NCI-H187 (cell line): Measurements from ENCODE around the gene MAP3K20.

ENCODE experiments used
- DNase-seq, 2 experiments: peaks; one replicate each; lab custom pipeline; 2025; lab: John Stamatoyannopoulos, UW

MAP3K20 gene

DNA sequence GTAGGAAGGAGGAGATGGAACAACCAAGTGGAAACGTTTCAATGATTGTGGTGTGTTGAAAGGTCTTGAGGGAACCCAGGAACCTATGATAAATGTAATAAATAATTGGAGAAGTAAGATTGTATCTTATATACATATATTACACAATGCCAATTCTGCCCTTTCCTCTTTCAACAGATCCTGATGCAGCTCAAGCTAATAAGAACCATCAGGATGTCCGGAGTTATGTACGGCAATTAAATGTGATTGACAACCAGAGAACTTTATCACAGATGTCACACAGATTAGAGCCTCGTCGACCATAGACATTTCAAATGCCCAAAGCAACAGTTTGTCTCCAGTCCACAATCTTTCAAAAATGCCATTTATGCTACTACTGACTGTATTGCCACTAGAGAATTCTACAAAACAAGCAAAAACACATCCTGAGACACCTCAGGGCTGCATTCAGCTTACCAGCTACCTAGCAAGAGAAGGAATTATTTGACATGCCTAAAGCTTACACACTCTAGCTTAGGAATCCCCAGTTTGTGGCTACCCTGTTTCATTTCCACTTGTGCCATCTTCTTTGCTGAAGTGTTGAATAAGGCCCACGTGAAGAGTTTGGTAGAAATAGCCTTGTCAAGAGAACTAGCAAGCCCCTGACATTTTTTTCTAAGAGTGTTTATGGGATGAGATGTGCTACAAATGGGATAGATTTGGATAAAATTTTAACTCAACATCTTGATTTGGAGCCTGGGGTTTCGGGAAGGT lies 24.0 kb upstream of the MAP3K20 start:
- DNase-seq, result no peak

DNA sequence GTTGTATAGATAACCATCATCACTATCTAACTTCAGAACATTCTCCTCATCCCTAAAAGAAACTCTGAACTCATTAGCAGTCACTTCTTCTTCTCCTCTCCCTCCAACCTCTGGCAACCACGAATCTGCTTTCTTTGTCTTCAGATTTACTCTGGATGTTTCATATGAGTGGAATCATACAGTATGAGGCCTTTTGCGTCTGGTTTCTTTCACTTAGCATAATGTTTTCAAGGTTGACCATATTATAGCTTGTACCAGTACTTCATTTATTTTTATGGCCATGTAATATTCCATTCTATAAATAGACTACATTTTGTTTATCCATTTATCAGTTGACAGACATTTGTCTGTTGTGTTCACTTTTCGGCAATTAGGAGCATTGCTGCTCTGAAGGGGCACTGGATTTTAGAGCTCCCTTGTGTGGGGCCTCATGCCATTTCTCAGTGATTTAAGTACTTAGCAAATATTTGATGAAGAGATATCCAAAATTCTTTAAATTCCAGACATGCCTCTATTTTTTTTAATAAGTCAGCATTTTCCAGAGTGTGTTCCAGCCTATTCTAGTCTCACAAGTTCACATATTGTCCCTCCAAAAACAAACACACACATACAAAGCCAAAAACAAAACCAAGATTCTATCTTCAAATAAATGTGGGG lies 22.5 kb upstream of the MAP3K20 start:
- DNase-seq, result no peak

DNA sequence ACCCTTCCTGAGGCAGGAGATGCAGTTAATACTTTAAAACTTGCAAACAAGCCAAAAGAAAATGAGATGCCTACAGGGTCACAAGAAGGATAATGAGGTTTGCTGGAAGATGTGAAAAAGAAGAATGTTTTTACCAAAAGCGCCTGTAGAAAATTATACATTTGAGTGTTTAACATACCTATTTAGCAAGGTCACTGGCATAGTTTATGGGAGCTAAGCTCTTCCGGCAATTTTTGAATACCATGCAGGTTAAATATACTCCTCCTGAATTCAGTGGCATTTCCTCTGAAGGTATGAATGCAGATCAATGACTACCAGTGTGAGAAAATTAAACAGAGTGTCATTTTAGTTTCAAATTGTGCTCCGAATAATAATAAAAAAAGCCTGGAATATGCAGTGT lies 21.2 kb upstream of the MAP3K20 start:
- DNase-seq, result no peak

DNA sequence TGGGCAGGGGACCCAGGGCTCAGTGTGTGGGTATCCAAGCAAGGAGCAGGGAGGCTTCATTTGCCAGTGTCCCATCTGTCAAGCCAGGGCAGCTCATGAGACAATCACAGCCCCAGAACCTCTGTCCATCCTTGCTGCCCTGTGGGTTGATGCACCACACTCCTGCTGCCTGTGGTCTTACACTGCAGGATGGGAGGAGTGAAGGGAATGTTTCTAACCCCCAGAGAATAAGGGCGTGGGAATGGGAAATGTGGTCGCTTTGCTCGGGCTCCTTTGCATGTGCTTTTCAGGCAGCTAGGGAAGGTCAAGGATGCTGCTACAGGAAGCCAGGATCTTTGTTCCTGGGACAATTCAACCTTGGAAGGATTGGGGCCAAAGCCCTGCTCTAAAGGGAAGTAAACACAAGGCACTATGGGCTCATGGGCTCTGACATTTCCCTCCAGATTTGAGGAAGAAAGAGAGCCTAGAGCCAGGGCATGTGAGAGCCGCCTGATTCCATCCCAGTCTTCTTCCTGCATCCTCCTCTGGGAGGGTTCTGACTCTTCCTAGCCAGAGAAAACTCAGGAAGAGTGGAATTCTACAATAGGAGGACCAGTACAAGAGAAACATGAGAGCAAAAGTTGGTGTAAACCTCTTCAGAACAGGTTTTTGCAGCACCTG lies 18.8 kb upstream of the MAP3K20 start:
- DNase-seq, result no peak

DNA sequence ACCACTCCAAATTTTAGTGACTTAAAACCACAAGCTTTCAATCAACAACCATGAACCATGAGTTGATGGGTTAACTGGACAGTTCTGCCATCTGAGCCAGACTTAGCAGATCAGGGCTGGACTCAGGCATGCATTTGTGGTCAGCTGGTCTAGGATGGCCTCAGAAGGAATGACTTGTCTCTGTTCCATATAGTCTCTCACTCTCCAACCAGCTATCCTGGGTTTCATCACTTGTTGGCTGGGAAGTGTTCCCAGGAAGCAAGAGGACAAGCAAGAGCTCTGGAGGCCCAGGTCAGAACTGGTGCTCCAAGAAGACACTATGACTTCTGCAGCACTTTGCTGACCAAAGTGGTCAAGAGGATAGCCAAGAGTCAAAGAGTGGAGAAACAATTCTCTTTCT lies 17.5 kb upstream of the MAP3K20 start:
- DNase-seq, result no peak

DNA sequence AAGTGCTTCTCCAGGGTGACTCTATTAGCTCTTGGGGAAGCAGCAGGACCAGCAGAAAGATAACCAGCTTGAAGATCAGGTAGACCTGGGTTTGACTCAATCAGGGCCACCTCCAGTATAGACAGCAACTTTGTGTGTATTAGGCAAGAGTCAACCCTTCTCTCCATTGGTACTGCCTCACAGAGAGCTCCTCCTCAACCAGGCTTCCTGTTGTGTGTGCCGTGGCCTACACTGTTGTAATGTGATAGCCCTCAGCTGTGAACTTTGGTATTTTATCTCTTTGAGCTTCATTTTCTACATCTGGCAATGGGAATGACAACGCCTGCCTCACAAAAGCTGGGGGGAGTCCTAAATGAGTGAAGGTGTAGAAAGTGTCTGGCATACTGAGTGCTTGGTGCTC lies 17.0 kb upstream of the MAP3K20 start:
- DNase-seq, result no peak

DNA sequence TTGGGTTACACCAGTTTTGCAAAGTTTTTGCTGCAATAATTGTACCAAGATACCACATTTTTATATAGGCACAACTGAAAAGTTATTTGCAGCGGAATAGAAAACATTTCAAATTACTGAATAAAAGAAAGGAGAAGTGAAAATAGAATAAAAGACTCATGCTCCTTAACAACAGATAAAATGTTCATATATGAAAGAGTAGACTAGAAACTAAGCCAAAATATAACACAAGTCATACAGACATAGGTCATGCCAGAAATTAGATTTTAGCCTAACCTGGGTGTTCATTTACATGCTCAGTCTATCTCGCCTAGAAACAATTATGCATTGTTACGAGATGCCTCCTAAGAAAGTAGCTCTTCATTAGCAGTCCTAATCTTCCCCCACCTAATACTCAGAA lies 16.4 kb upstream of the MAP3K20 start:
- no peak for DNase-seq

DNA sequence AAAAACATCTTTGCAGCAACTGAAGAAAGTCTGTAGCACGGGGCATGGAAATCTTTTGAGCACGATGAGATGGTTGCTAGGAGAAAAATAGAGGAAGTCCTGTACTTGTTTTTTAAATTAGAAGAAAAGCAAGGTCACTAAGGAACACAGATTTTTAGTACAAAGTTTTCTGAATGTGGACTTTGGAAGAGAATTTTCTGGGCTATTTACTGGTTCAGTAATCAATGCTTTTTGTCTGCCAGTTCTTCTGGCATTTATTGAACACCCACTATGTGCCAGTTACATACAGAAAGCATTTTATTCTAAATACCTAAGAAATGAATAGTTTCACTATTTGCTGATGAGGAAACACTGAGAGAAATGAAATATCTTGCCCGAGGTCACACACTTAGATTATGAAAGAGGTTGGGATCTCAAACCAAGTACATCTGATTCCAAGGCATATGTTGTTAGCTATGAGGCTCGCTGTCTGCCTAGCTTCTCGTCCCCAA lies 15.6 kb upstream of the MAP3K20 start:
- DNase-seq, result no peak

DNA sequence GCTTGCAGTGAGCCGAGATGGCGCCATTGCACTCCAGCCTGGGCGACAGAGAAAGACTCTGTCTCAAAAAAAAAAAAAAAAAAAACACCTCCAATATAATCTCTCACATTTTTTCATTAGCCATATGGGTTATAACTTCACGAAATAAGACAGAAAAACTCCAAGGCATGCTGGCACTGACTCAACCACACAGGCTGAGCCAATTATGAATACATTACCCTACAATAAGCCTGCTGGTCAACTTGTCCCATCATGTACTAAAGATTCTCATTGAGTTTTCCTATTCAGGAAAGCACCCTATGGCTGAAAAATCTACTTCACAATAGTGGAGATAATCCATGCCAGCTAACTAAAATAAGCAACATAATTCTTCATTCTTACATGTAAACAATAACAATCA lies 12.8 kb upstream of the MAP3K20 start:
- DNase-seq, result no peak

DNA sequence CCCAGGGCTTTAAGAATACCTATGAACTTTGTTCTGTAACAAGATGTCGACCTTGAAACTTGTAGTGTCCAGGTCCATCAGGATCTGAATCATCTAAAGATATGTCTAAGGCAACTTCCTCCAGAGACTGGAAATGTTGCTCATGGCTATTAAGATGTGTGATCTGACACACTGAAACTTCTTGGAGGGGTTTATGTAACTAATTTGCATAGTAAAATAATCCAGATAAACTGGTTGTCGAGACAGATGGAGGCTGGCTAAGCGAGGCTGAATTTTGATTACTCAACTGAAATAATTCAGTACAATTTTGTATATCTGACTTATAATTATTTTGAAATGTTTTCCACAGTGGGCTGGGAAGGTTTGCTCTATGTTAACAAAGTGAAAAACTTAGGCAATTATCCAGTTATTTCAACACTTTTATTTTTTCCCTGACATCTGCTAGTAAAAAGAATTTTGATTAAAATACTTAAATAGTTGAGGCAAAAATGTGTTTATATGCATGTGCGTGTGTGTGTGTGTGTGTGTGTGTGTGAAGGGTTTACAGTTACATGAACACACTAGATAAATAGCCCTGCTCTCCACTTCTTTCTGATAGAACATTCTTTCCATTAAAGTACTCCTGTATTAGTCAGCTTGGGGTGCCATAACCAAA lies 11.4 kb upstream of the MAP3K20 start:
- DNase-seq, result no peak

DNA sequence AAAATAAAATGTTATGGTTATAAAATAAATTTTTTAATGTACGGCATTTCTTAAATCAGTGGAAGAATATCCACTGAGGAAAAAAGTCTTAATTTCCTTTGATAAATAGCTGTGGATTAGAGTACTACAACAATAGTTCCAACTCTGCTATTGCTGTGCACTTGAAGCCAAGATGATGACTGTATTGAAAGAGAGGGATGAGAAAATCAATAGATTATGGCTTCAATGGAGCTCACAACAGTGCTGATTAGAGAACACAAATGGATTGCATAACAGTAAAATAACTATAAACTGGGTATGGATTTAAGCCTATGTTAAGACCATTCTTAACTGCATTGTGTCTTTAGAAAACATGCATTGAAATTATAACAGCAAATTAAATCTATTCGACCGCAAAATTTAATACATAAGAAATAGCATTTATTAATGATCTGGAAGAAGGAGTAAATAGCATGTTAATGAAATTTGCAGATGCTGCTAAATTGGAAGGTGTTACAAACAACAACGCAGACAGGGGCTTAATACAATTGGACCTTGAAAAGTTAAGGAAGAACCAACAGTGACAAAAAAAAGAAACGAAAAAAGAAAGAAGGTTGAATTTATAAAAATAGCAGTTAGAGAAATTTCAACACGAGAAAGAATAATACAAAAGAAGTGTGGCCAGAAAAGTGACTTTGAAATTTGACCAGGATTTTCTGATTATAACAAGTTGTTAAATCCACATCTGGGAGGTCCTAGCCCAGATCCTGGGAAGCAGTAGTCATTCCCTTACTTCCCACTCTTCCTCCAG lies 8.6 kb upstream of the MAP3K20 start:
- no peak for DNase-seq

DNA sequence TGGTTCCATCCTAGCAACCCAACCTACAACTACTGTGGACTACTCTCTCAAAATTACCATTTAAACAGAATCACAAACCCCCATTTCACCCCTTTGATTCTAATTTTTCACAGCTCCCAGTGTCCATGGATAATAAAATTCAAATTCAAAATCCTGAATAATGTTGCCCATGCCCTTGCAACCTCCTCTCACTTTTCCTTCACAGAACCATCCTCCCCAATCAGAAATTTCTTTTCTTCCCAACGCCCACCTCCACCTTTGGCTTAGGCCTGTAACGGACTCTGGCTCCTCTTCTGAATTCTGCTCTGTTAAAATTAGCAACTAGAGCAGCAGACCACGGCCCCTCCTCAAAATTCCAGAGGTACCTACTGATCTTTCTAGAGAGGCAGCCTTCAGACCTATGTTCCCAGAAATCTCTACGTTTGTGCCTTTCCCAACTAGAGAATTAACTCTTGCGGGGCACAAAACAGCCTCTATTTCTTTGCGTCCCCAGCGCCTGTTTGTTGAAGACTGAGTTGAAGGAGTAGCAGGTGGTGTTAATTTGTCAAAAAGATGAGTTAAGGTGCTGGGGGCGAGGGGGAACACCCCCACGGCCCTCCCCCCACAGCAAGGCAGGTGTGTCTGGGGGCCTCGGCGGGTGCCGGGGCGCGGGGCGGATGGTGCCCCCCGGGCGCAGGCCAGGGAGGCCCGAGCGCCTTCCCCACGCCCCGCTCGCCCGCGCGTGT lies 428 bp upstream of the MAP3K20 start:
- no peak for DNase-seq

DNA sequence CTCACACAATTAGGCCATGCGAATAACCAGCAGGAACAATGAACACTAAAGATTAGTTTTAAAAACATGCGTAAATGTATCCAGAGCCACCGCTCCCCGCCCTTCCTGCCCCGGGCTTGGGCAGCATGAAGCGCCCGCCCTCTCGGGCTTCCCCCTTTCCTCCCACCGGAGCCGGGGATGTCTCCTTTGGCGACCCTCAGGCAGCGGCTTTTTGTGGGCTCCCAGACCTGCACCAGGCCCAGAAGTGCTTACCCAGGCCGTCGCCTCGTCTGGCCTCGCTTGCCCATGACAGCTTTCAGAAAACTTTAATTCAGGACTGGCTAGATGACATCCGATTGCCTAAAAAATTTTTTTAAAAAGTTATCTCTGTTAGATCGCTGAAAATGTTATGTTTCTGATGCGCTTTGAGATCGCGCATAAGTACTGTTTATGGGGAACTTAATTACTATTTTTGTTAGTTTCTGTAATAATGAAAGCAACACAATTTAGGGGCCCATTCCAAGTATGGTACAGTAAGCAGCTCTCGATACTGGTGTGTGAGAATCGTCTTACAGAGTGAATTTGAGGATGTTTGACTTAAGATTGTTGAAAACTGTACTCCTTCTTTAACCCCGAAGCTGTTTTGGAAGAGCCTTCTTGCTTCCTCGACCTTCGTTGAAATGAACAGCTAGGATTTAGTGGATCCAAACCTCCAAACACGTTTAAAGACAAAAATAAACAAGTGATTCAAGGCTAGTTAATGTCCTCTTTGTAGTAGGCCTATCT lies 1.1 kb downstream of the MAP3K20 start:
- no peak for DNase-seq

DNA sequence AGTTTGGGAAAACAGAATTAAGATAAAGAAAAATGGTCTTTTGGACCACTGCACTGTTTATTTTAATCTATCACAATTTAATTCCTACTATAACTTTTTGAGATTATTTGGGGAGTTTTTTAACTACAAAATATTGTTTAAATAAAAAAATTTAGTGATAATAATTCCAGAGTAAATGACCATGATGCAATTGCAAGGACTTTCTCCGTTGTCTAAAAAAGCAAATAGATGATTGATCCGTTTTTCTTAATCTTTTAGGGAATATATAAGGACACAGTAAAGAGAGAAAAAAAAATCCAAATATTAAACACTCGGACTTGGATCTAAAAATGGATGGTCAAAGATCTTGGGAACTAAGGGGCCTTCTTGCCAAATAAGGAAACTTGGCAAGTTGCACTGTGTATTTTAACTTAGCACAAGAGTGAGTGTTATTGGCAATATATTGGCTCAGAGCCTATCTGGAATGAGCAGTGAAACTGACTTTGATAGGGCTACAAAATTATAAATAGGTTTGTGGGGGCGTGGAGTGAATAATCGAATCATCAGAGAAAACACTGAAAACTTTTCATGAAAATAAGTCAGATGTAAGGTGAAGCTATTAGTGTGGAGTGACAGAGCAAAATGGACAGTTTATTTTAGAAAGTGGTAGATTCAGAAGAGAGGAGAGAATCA lies 2.0 kb downstream of the MAP3K20 start:
- DNase-seq, result no peak

DNA sequence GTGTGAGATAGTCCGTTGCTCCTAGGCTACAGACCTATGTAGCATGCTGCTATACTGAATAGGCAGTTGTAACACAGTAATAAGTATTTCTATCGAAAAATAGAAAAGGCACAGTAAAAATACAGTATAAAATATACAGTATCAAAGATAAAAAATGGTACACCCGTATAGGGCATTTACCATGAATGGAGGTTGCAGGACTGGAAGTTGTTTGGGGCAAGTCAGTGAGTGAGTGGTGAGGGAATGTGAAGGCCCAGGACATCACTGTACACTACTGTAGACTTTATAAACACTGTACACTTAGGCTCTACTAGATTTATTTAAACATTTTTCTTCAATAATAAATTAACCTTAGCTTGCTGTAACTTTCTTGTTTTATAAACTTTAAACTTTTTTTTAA lies 3.5 kb downstream of the MAP3K20 start:
- no peak for DNase-seq

DNA sequence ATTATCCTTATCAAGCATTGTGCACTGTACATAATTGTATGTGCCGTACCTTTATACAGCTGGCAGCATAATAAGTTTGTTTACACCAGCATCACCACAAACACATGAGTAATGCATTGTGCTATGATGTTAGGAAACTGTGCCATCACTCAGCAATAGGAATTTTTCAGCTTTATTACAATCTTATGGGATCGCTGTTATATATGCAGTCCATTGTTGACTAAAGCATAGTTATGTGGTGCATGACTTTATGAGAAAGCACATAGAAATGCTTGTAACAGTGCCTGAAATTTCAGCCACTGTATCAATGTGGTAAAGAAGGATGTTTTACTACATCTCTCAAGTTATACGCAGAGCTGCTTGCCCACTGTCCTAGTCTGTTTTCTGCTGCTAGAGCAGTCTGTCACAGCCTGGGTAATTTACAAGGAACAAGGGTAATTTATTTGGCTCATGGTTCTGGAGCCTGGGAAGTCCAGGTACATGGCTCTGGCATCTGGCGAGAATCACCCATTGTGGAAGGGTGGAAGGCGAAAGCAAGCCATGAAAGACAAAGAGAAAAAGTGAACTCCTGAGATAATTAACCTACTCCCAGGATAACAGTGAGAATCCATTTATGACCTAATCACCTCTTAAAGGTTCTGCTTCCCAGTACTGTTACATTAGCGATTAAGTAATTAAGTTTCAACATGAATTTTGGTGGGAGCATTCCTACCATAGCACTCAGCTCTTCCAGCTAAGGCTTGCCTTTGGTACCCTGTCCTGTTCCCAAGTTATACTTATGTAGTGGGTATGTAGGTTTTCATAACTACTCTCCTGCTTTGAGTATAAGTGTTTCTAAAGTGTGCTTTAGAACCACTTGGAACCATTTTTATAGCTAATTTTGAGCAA lies 4.6 kb downstream of the MAP3K20 start:
- no peak for DNase-seq

DNA sequence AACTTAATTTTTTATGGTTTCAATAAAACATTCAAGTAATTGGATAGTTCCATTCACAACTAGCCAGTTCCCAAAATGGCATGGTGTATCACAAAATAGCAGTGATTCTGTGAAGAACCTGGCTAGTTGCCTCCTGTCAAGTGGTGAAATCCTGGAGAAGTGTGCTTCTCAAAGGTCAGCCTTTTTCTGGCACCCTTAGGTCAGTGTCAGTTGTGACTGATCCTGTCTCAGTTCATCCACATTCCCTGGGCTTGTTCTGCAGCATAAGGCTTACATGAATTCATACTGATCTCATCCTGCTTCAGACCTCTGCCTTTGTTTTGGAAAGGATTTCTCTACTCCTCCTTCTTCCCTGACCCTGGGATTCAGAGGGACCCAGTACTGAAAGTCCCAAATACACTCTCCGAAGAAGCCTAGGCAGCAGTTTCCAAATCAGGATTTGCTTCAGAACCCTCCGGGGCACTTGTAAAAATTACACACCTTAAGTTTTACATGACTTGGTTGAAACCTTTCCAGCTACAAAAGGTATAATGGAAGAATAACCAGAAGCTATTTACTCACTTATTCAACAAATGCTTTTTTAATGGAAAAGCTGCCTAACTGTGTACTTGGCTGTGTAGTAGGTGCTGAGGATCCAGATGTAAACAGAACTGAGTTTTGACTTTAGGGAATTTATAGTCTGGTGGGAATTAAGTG lies 11.0 kb downstream of the MAP3K20 start:
- DNase-seq, result no peak

DNA sequence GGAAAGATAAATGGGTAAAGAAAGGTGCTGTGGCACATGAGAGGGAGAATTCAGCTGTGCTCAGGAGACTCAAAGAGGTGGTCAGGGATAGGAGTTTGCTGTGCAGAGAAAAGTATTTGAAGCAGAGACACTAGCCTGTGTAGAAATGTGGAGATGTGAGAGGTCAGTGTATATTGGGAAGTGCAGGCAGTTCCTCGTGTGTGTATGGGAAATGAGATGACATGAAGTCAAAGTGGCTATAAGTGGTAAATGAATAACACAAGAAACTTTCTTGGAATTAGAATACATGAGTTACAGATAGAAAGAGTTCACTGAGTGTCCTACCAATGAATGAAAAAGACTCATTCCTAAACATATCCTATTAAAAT lies 11.6 kb downstream of the MAP3K20 start:
- DNase-seq, result no peak
